Tibial artery (tissue), 4 donors: ENCODE data around the gene APOL1.
"Not testable (repeated sequence)": the region's sequence is repeated elsewhere in the genome, so short reads cannot be mapped to it uniquely, and the experiment has no call there.

Experiments
- DNase-seq, 2 donors: peaks; one replicate each; pipeline ENCODE4 v3.0.0-alpha.2; 2019
- H3K27ac ChIP-seq, 2 donors: fragments of 200-600 bp; sonication (generic) in 1 of 2; 1 replicate in 1 of 2; 2 replicates in 1 of 2; pipeline ENCODE4 v1.5.1; 2018 to 2019; ENCODE audit warnings: mild to moderate bottlenecking in 1 of 2
- H3K27me3 ChIP-seq, 2 donors: fragments of 200-600 bp; sonication (generic) in 1 of 2; one replicate each; pipeline versions ENCODE4 v1.5.1 to v1.6.0; 2016 to 2019
- H3K36me3 ChIP-seq, 3 donors: fragments of 200-600 bp; sonication (generic) in 2 of 3; one replicate each; pipeline ENCODE4 v1.5.1; 2016 to 2019; ENCODE audit warnings: mild to moderate bottlenecking in 2 of 3
- H3K4me1 ChIP-seq, 4 donors: fragments of 200-600 bp; sonication (generic) in 2 of 4; 1 replicate in 3 of 4; 2 replicates in 1 of 4; pipeline ENCODE4 v1.5.1; 2016 to 2019
- H3K4me3 ChIP-seq, 2 donors: fragments of 200-600 bp; sonication (generic) in 1 of 2; 1 replicate in 1 of 2; 2 replicates in 1 of 2; pipeline ENCODE4 v1.5.1; 2018 to 2019; ENCODE audit warnings: mild to moderate bottlenecking in 2 of 2
- H3K9me3 ChIP-seq, 3 donors: fragments of 200-600 bp; sonication (generic) in 1 of 3; one replicate each; pipeline ENCODE4 v1.5.1; 2016 to 2019
- intact Hi-C: fragments of 100-400 bp; cut with DNase I; formaldehyde crosslinking; loops from one replicate; pipeline ENCODE4 v1.15.0; 2023; ENCODE audit warnings: low total_unique reads
- TF ChIP-seq, protein P1 (sequence below), 2 experiments: fragments of 200-600 bp in 1 of 2; fragments of 450-650 bp in 1 of 2; IDR thresholded peaks; one replicate each; pipeline ENCODE4 v1.5.1; 2017 to 2019; ENCODE audit warnings: antibody characterized with exemption in 2 of 2, mild to moderate bottlenecking in 1 of 2, moderate library complexity in 1 of 2

The APOL1 gene, protein sequence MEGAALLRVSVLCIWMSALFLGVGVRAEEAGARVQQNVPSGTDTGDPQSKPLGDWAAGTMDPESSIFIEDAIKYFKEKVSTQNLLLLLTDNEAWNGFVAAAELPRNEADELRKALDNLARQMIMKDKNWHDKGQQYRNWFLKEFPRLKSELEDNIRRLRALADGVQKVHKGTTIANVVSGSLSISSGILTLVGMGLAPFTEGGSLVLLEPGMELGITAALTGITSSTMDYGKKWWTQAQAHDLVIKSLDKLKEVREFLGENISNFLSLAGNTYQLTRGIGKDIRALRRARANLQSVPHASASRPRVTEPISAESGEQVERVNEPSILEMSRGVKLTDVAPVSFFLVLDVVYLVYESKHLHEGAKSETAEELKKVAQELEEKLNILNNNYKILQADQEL

DNA sequence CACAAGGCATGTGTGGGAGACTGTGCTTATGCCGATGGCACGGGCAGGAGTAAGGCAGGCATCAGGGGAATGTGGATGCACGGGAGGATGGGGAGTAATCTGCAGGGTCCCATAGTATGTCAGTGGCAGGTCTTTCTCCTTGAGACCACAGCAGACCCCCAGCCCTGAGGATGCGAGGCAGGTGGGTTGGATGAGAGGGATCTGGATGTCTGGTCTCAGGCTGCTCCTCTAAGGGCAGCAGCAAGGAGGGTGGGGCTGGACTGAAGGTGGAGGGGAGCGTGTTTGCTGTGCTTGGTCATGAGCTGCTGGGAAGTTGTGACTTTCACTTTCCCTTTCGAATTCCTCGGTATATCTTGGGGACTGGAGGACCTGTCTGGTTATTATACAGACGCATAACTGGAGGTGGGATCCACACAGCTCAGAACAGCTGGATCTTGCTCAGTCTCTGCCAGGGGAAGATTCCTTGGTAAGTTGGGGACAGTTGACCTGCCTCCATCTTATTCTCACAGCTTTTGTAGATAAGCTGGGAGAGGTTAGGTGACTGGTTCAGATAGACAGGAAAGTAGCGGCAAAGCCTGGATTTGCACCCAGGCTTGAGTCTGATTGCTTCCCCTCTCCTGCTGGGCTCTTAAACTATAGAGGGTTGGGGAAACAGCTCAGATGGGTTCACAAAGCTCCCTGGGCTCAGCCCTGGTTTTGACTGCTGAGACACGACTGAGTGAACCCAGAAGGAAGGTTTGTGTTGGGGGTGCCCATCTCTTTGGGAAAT lies at the start of gene APOL1:
Gene APOL1 (plus strand): TSS at position 380 of the 769 bp plus-strand sequence. CDS start 1,823 bp downstream, outside the sequence.
- Histone ChIP-seq H3K27ac (peak within 1 kb of the TSS; percentile 65 to 67), H3K27me3 (no peaks in the 10 kb centered on the region), H3K9me3 (no peaks in the 10 kb centered on the region), H3K4me3 (peak within 1 kb of the TSS; percentile 37 to 51), H3K36me3 (no peaks in the 10 kb centered on the region), H3K4me1 (peaks cover 0 to 22% (median 16%) of the 10 kb centered on the region in 4 donors)
- intact Hi-C loops: no loop called here
- TF ChIP-seq, protein P1, sequence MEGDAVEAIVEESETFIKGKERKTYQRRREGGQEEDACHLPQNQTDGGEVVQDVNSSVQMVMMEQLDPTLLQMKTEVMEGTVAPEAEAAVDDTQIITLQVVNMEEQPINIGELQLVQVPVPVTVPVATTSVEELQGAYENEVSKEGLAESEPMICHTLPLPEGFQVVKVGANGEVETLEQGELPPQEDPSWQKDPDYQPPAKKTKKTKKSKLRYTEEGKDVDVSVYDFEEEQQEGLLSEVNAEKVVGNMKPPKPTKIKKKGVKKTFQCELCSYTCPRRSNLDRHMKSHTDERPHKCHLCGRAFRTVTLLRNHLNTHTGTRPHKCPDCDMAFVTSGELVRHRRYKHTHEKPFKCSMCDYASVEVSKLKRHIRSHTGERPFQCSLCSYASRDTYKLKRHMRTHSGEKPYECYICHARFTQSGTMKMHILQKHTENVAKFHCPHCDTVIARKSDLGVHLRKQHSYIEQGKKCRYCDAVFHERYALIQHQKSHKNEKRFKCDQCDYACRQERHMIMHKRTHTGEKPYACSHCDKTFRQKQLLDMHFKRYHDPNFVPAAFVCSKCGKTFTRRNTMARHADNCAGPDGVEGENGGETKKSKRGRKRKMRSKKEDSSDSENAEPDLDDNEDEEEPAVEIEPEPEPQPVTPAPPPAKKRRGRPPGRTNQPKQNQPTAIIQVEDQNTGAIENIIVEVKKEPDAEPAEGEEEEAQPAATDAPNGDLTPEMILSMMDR (IDR thresholded peaks at IDR 0.05): no peak
- DNase-seq: no peak

DNA sequence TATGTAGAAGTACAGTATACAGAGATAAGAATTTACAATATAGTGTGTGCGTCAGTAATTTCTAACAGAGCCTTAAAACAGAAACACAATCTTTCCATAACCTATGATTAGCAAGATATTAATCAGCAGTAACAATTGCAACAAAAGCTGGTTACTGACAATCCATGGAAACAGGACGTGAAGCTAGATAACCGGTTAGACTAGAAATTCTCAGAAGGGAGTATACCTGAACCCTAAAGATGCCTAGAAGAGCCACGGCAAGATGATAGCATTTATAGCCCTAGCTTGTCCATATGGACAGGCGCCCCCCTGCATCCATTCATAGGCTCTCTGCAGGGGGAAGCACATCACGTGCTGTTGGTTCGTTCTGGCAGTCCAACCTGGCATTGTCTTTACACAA lies 49.5 kb upstream of the APOL1 start:
- H3K27me3 ChIP-seq, H3K27ac ChIP-seq, H3K4me3 ChIP-seq, H3K4me1 ChIP-seq, H3K36me3 ChIP-seq, H3K9me3 ChIP-seq: not testable (repeated sequence)
- peak in 1 of 2 donors; percentile 43 for DNase-seq
- intact Hi-C loops: loop anchor here (5.0 kb wide), 1 partner anchor 54 kb away; no protein-coding TSS in a partner anchor

DNA sequence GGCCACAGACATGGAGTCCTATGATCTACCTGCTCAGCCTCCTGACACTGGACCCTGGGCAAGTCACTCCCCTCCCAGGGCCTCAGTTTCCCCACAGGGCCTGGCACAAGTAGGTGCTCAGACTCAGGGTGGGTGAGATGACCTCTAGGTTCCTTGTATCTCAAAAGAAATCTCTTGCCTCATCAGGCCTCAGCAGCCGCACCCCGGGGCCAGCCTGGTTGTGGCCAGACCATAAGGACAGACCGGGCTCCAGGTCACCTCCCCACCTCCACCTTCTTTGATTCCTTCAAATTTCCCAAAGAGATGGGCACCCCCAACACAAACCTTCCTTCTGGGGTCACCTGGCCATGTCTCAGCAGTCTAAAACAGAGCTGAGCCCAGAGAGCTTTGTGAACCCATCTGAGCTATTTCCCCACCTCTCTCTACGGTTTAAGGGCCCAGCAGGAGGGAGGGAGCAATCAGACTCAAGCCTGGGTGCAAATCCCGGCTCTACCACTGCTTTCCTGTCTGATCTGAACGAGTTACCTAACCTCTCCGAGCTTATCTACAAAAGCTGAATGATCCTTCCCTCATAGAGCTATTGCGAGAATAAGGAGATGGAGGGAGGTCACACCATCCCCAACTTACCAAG lies 48.8 kb upstream of the APOL1 start:
- no peaks in the 10 kb centered on the region for H3K9me3 ChIP-seq
- H3K27me3 ChIP-seq: peaks cover 0 to 4% of the 10 kb centered on the region in 2 donors
- DNase-seq: no peak
- TF ChIP-seq, protein P1 (IDR thresholded peaks at IDR 0.05): no peak
- H3K27ac ChIP-seq: no peak overlapping the region
- no peaks in the 10 kb centered on the region for H3K36me3 ChIP-seq
- intact Hi-C loops: loop anchor here (5.0 kb wide), 1 partner anchor 53 kb away; no protein-coding TSS in a partner anchor
- H3K4me1 ChIP-seq: no peaks in the 10 kb centered on the region
- no peak overlapping the region for H3K4me3 ChIP-seq

DNA sequence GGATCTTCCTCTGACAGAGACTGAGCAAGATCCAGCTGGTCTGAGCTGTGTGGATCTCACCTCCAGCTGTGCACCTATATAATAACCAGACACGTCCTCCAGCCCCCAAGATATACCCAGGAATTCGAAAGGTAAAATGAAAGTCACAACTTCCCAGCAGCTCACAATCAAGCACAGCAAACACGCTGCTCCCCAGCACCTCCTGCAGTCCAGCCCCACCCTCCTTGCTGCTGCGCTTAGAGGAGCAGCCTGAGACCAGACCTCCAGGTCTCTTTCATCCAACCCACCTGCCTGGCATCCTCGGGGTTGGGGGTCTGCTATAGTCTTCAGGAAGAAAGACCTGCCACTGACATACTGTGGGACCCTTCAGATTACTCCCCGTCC lies 48.3 kb upstream of the APOL1 start:
- DNase-seq: no peak
- Histone ChIP-seq H3K36me3 (no peaks in the 10 kb centered on the region), H3K9me3 (no peaks in the 10 kb centered on the region), H3K27me3 (peaks cover 0 to 2% of the 10 kb centered on the region in 2 donors), H3K27ac (no peak overlapping the region), H3K4me1 (no peaks in the 10 kb centered on the region), H3K4me3 (no peak overlapping the region)
- TF ChIP-seq, protein P1 (IDR thresholded peaks at IDR 0.05): no peak
- intact Hi-C loops: loop anchor here (5.0 kb wide), 1 partner anchor 53 kb away; no protein-coding TSS in a partner anchor

DNA sequence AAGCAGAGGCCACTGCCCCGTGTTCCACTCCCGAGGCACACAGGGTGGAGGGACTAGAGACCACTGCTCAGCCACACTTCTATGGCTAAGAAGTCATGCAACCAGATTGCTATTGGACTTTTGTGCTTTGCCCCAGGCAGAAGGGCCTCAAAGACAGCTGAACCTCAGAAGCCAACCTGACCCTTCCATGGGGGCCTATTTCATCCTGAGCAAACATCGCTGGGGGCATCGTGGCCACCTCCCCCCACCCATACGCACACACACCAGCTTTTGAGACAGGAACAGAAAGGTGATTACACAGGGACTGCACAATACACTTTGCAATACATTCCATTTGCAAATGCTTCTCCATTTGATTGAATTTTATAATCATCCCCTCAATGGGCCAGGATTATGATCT lies 47.4 kb upstream of the APOL1 start:
- H3K4me3 ChIP-seq, DNase-seq, H3K9me3 ChIP-seq, H3K27ac ChIP-seq, intact Hi-C loops, H3K36me3 ChIP-seq, H3K4me1 ChIP-seq, H3K27me3 ChIP-seq: not testable (repeated sequence)

DNA sequence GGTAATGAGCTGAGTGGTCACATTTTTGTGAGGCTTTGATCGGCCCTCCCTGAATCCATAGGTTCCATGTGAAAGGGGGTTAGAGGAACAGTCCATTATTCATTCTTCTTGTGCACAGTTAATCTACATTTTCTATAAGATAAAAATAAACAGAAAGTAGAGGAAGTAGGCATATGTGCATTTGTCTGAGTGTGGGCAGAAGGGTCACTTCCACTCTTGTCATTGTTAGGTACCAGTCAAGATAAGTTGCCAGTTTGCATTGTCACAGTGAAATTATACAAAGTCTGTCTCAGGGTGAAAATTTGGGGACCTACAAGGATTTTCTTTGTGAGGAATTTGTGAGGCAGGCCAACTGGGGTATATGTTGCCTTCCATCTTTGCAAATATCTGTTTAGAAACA lies 46.7 kb upstream of the APOL1 start:
- intact Hi-C loops: no loop called here
- Histone ChIP-seq H3K27me3 (no peaks in the 10 kb centered on the region), H3K36me3 (no peaks in the 10 kb centered on the region), H3K4me1 (no peaks in the 10 kb centered on the region), H3K4me3 (no peak overlapping the region), H3K9me3 (no peaks in the 10 kb centered on the region), H3K27ac (no peak overlapping the region)
- TF ChIP-seq, protein P1 (IDR thresholded peaks at IDR 0.05): no peak
- no peak for DNase-seq
